GM21381 (cell line): ENCODE data around the gene TBC1D14.
A peak's percentile ranks its signal among the peaks of the same experiment; 100 is the strongest.

Source experiments
- ATAC-seq: cut with Tn5 transposase; IDR thresholded peaks from one replicate; pipeline ENCODE4 v1.9.1; 2021; ENCODE audit warnings: mild to moderate bottlenecking, moderate library complexity; ENCODE audit not compliant: unreplicated experiment

TBC1D14 gene

GRCh38 chr4:6928081-6928480, 18.5 kb downstream of the TBC1D14 start:
- no peak for ATAC-seq

GRCh38 chr4:6929339-6929811, 19.7 kb downstream of the TBC1D14 start:
- no peak for ATAC-seq

GRCh38 chr4:6929812-6930464, 20.3 kb downstream of the TBC1D14 start:
- ATAC-seq: no peak

GRCh38 chr4:6932475-6932874, 22.8 kb downstream of the TBC1D14 start:
- no peak for ATAC-seq

- ATAC-seq: no peak
Observed at GRCh38 chr4:6932918-6933317, 23.3 kb downstream of the TBC1D14 start.

- ATAC-seq: no peak
Observed at GRCh38 chr4:6933691-6934430, 24.2 kb downstream of the TBC1D14 start.

GRCh38 chr4:6935965-6936364, 26.3 kb downstream of the TBC1D14 start:
- no peak for ATAC-seq

GRCh38 chr4:6937201-6937600, 27.6 kb downstream of the TBC1D14 start:
- no peak for ATAC-seq

- ATAC-seq: no peak
Observed at GRCh38 chr4:6937754-6938153, 28.1 kb downstream of the TBC1D14 start.

- no peak for ATAC-seq
Observed at GRCh38 chr4:6938237-6938636, 28.6 kb downstream of the TBC1D14 start.

GRCh38 chr4:6938647-6939271, 29.1 kb downstream of the TBC1D14 start:
- ATAC-seq: no peak

- no peak for ATAC-seq
Observed at GRCh38 chr4:6939761-6940743, 30.4 kb downstream of the TBC1D14 start.

- ATAC-seq: no peak
Observed at GRCh38 chr4:6940744-6941137, 31.1 kb downstream of the TBC1D14 start.

GRCh38 chr4:6941796-6942195, 32.2 kb downstream of the TBC1D14 start:
- no peak for ATAC-seq

- peak; percentile 72 for ATAC-seq
Observed at GRCh38 chr4:6942238-6942800, 32.7 kb downstream of the TBC1D14 start.

- no peak for ATAC-seq
Observed at GRCh38 chr4:6943012-6943884, 33.6 kb downstream of the TBC1D14 start.

- no peak for ATAC-seq
Observed at GRCh38 chr4:6943885-6944225, 34.2 kb downstream of the TBC1D14 start.

- ATAC-seq: no peak
Observed at GRCh38 chr4:6944301-6945051, 34.9 kb downstream of the TBC1D14 start.

GRCh38 chr4:6945052-6945409, 35.4 kb downstream of the TBC1D14 start:
- ATAC-seq: no peak
